GM23338 (cell line): Measurements from ENCODE around the gene OR5AU1. TPM values are rescaled to one million over a fixed set of nuclear protein-coding genes. Genes with fewer than 3 reads are reported as not detected.

Source experiments
- ATAC-seq: fragments of 200-7000 bp; cut with Tn5 transposase; 3 replicates; pipeline ENCODE4 v1.9.1; 2020
- DNase-seq: peaks from one replicate; pipeline ENCODE4 v3.0.0-alpha.2; 2015; ENCODE audit warnings: low spot score
- H2AFZ ChIP-seq: fragments of 200-600 bp; sonication (generic); 2 replicates; pipeline ENCODE4 v1.8.0; 2016; ENCODE audit warnings: antibody characterized with exemption, mild to moderate bottlenecking, moderate library complexity
- H3F3A ChIP-seq: fragments of 200-600 bp; sonication (generic); replicated peaks from 2 replicates; pipeline ENCODE4 v1.8.0; 2017; ENCODE audit warnings: antibody characterized with exemption, mixed run types, low read depth
- H3K27ac ChIP-seq: fragments of 200-600 bp; sonication (generic); 2 replicates; pipeline ENCODE4 v1.6.1; 2016; ENCODE audit warnings: low read depth
- H3K27me3 ChIP-seq: fragments of 200-600 bp; sonication (generic); 2 replicates; pipeline ENCODE4 v1.8.0; 2016; ENCODE audit warnings: mild to moderate bottlenecking, mixed run types, moderate library complexity; ENCODE audit not compliant: insufficient read depth
- H3K36me3 ChIP-seq: fragments of 200-600 bp; sonication (generic); 2 replicates; pipeline ENCODE4 v1.8.0; 2016; ENCODE audit warnings: mild to moderate bottlenecking; ENCODE audit not compliant: insufficient read depth
- H3K4me1 ChIP-seq: fragments of 200-600 bp; sonication (generic); 2 replicates; pipeline ENCODE4 v1.8.0; 2016; ENCODE audit warnings: mild to moderate bottlenecking, moderate library complexity; ENCODE audit not compliant: insufficient read depth
- H3K4me2 ChIP-seq: fragments of 200-600 bp; sonication (generic); 2 replicates; pipeline ENCODE4 v1.7.1; 2017; ENCODE audit warnings: mixed run types
- H3K4me3 ChIP-seq: fragments of 200-600 bp; sonication (generic); 2 replicates; pipeline ENCODE4 v1.6.1; 2016; ENCODE audit warnings: mixed run types
- H3K79me2 ChIP-seq: fragments of 200-600 bp; sonication (generic); replicated peaks from 2 replicates; pipeline ENCODE4 v1.8.0; 2017; ENCODE audit warnings: mild to moderate bottlenecking; ENCODE audit not compliant: insufficient read depth
- H3K9me2 ChIP-seq: fragments of 200-600 bp; sonication (generic); 2 replicates; pipeline ENCODE4 v1.8.0; 2017; ENCODE audit not compliant: insufficient read depth
- H4K20me1 ChIP-seq: fragments of 200-600 bp; sonication (generic); replicated peaks from 2 replicates; pipeline ENCODE4 v1.8.0; 2017; ENCODE audit warnings: mild to moderate bottlenecking; ENCODE audit not compliant: insufficient read depth
- H3K27ac Mint-ChIP-seq: 2 replicates; pipeline ENCODE4 v1.8.0; 2020; ENCODE audit warnings: inconsistent platforms, mild to moderate bottlenecking, moderate library complexity, mixed read lengths
- H3K27me3 Mint-ChIP-seq: 3 replicates; pipeline ENCODE4 v1.8.0; 2022; ENCODE audit warnings: low read depth, mild to moderate bottlenecking, moderate library complexity, mixed read lengths, inconsistent platforms; ENCODE audit not compliant: insufficient read depth, poor library complexity
- H3K36me3 Mint-ChIP-seq: 3 replicates; pipeline ENCODE4 v1.8.0; 2021; ENCODE audit warnings: low read depth, mild to moderate bottlenecking, inconsistent platforms, moderate library complexity, mixed read lengths
- H3K4me1 Mint-ChIP-seq: 3 replicates; pipeline ENCODE4 v1.8.0; 2020; ENCODE audit warnings: mild to moderate bottlenecking, inconsistent platforms, mixed read lengths
- H3K4me3 Mint-ChIP-seq: 3 replicates; pipeline ENCODE4 v1.8.0; 2021; ENCODE audit warnings: moderate library complexity, mild to moderate bottlenecking, inconsistent platforms, mixed read lengths
- H3K9me3 Mint-ChIP-seq: 3 replicates; pipeline ENCODE4 v1.8.0; 2020; ENCODE audit warnings: moderate library complexity, mild to moderate bottlenecking, inconsistent platforms, mixed read lengths
- CREB1 ChIP-seq: fragments of 250-450 bp; sonication (Bioruptor Pico); IDR thresholded peaks from 2 replicates; pipeline ENCODE4 v1.5.0; 2020; ENCODE audit warnings: low read depth, mild to moderate bottlenecking, moderate library complexity
- JUNB ChIP-seq: IDR thresholded peaks from one replicate; pipeline ENCODE4 v1.6.1; 2016; ENCODE audit warnings: antibody characterized with exemption; ENCODE audit not compliant: unreplicated experiment
- POLR2AphosphoS5 ChIP-seq: IDR thresholded peaks from 2 replicates; pipeline ENCODE4 v1.6.1; 2016; ENCODE audit warnings: antibody characterized with exemption, low read depth
- ZNF331 ChIP-seq: fragments of 250-450 bp; sonication (Bioruptor Pico); IDR thresholded peaks from 2 replicates; pipeline ENCODE4 v1.5.0; 2020; ENCODE audit warnings: low read depth, mild to moderate bottlenecking, moderate library complexity
- long read RNA-seq: library from polyadenylated mRNA; unstranded; transcript quantifications from one replicate; pipeline ENCODE4 v2.0.0, GENCODE V29; 2020; ENCODE audit not compliant: unreplicated experiment
- polyA plus RNA-seq: library from polyadenylated mRNA; unstranded; fragments of >200 nt; fragmentation: Nextera tagmentation; extraction: Ambion mirVana; gene quantifications from 2 replicates; pipeline ENCODE4 v1.2.1, GENCODE V29; 2016
- total RNA-seq: library from RNA; depleted of rRNA; stranded (reverse); fragments of >200 nt; shearing (Covaris generic); gene quantifications from 2 replicates; pipeline ENCODE4 v1.2.3, GENCODE V29; 2014; rRNA removed
- TF ChIP-seq, protein P1 (sequence below): IDR thresholded peaks from 2 replicates; pipeline ENCODE4 v1.6.1; 2016; ENCODE audit warnings: antibody characterized with exemption
- TF ChIP-seq, protein P2 (sequence below): fragments of 250-450 bp; sonication (Bioruptor Pico); IDR thresholded peaks from 2 replicates; pipeline ENCODE4 v1.5.0; 2020; ENCODE audit warnings: mild to moderate bottlenecking, moderate library complexity
- TF ChIP-seq, protein P3 (sequence below), 2 experiments: fragments of 200-600 bp in 1 of 2; sonication (generic) in 1 of 2; conservative IDR thresholded peaks; 2 replicates each; pipeline versions ENCODE4 v1.5.1 to v1.6.1; 2016 to 2017; ENCODE audit warnings: antibody characterized with exemption in 2 of 2, low read depth in 2 of 2, mild to moderate bottlenecking in 2 of 2, moderate library complexity in 1 of 2

The OR5AU1 gene
- total RNA-seq (not detected in 2 replicates), polyA plus RNA-seq (not detected in 2 replicates)
- long read RNA-seq: 0 reads

DNA sequence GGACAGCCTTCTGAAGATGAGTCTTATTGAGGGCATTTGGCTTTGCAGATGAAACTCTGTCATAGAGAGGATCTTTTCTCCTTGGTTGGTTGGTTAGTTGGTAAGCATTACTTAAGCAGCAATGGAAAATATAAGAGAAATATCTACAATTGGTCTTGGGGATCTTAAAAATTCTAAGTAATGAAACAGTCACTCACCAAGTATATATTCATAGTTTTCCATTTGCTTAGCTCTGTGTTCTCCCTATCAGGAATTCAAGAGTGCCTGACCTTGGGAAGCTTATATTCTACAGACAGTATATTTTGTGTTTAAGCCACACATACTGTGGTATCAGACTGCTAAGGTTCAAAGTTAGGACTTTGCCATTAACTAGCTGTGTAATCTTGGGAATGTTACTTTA, at the start of gene OR5AU1:
OR5AU1 (minus strand) TSS at position 101 of the 400 bp plus-strand sequence. CDS start 191 bp downstream, outside the sequence.
- no peaks in the 10 kb centered on the region for H3K36me3 ChIP-seq
- no peak within 1 kb of the TSS for H3K27ac Mint-ChIP-seq
- peaks cover 3% of the 10 kb centered on the region for H3K27me3 Mint-ChIP-seq
- no peaks in the 10 kb centered on the region for H3K4me1 Mint-ChIP-seq
- no peaks in the 10 kb centered on the region for H3K4me1 ChIP-seq
- H3K9me2 ChIP-seq: peaks cover 17% of the 10 kb centered on the region
- H3K27ac ChIP-seq: no peak within 1 kb of the TSS
- no peak for TF ChIP-seq CREB1 (CRISPR knock-in tag)
- TF ChIP-seq, protein P1, sequence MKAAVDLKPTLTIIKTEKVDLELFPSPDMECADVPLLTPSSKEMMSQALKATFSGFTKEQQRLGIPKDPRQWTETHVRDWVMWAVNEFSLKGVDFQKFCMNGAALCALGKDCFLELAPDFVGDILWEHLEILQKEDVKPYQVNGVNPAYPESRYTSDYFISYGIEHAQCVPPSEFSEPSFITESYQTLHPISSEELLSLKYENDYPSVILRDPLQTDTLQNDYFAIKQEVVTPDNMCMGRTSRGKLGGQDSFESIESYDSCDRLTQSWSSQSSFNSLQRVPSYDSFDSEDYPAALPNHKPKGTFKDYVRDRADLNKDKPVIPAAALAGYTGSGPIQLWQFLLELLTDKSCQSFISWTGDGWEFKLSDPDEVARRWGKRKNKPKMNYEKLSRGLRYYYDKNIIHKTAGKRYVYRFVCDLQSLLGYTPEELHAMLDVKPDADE: no peak
- TF ChIP-seq JUNB: no peak
- TF ChIP-seq POLR2AphosphoS5: no peak
- TF ChIP-seq, protein P2, sequence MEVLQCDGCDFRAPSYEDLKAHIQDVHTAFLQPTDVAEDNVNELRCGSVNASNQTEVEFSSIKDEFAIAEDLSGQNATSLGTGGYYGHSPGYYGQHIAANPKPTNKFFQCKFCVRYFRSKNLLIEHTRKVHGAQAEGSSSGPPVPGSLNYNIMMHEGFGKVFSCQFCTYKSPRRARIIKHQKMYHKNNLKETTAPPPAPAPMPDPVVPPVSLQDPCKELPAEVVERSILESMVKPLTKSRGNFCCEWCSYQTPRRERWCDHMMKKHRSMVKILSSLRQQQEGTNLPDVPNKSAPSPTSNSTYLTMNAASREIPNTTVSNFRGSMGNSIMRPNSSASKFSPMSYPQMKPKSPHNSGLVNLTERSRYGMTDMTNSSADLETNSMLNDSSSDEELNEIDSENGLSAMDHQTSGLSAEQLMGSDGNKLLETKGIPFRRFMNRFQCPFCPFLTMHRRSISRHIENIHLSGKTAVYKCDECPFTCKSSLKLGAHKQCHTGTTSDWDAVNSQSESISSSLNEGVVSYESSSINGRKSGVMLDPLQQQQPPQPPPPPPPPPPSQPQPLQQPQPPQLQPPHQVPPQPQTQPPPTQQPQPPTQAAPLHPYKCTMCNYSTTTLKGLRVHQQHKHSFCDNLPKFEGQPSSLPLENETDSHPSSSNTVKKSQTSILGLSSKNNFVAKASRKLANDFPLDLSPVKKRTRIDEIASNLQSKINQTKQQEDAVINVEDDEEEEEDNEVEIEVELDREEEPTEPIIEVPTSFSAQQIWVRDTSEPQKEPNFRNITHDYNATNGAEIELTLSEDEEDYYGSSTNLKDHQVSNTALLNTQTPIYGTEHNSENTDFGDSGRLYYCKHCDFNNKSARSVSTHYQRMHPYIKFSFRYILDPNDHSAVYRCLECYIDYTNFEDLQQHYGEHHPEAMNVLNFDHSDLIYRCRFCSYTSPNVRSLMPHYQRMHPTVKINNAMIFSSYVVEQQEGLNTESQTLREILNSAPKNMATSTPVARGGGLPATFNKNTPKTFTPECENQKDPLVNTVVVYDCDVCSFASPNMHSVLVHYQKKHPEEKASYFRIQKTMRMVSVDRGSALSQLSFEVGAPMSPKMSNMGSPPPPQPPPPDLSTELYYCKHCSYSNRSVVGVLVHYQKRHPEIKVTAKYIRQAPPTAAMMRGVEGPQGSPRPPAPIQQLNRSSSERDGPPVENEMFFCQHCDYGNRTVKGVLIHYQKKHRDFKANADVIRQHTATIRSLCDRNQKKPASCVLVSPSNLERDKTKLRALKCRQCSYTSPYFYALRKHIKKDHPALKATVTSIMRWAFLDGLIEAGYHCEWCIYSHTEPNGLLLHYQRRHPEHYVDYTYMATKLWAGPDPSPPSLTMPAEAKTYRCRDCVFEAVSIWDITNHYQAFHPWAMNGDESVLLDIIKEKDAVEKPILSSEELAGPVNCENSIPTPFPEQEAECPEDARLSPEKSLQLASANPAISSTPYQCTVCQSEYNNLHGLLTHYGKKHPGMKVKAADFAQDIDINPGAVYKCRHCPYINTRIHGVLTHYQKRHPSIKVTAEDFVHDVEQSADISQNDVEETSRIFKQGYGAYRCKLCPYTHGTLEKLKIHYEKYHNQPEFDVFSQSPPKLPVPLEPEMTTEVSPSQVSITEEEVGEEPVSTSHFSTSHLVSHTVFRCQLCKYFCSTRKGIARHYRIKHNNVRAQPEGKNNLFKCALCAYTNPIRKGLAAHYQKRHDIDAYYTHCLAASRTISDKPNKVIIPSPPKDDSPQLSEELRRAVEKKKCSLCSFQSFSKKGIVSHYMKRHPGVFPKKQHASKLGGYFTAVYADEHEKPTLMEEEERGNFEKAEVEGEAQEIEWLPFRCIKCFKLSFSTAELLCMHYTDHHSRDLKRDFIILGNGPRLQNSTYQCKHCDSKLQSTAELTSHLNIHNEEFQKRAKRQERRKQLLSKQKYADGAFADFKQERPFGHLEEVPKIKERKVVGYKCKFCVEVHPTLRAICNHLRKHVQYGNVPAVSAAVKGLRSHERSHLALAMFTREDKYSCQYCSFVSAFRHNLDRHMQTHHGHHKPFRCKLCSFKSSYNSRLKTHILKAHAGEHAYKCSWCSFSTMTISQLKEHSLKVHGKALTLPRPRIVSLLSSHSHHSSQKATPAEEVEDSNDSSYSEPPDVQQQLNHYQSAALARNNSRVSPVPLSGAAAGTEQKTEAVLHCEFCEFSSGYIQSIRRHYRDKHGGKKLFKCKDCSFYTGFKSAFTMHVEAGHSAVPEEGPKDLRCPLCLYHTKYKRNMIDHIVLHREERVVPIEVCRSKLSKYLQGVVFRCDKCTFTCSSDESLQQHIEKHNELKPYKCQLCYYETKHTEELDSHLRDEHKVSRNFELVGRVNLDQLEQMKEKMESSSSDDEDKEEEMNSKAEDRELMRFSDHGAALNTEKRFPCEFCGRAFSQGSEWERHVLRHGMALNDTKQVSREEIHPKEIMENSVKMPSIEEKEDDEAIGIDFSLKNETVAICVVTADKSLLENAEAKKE (CRISPR knock-in tag): no peak
- no peak for TF ChIP-seq ZNF331 (CRISPR knock-in tag)
- TF ChIP-seq, protein P3, sequence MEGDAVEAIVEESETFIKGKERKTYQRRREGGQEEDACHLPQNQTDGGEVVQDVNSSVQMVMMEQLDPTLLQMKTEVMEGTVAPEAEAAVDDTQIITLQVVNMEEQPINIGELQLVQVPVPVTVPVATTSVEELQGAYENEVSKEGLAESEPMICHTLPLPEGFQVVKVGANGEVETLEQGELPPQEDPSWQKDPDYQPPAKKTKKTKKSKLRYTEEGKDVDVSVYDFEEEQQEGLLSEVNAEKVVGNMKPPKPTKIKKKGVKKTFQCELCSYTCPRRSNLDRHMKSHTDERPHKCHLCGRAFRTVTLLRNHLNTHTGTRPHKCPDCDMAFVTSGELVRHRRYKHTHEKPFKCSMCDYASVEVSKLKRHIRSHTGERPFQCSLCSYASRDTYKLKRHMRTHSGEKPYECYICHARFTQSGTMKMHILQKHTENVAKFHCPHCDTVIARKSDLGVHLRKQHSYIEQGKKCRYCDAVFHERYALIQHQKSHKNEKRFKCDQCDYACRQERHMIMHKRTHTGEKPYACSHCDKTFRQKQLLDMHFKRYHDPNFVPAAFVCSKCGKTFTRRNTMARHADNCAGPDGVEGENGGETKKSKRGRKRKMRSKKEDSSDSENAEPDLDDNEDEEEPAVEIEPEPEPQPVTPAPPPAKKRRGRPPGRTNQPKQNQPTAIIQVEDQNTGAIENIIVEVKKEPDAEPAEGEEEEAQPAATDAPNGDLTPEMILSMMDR (conservative IDR thresholded peaks at IDR 0.05; ENCODE audit: low read depth in 2 of 2): no peak
- H3K4me2 ChIP-seq: no peak within 1 kb of the TSS
- H4K20me1 ChIP-seq: no peaks in the 10 kb centered on the region
- H3F3A ChIP-seq: no peaks in the 10 kb centered on the region
- H3K4me3 Mint-ChIP-seq: no peak within 1 kb of the TSS
- H3K9me3 Mint-ChIP-seq: no peaks in the 10 kb centered on the region
- no peaks in the 10 kb centered on the region for H3K27me3 ChIP-seq
- no peak within 1 kb of the TSS for H3K4me3 ChIP-seq
- no peak for DNase-seq
- no peaks in the 10 kb centered on the region for H3K36me3 Mint-ChIP-seq
- no peaks in the 10 kb centered on the region for H3K79me2 ChIP-seq
- ATAC-seq: no peak
- no peak within 1 kb of the TSS; the same call in 1 of the 2 replicates for H2AFZ ChIP-seq
